CD4-positive, CD25-positive, alpha-beta regulatory T cell (primary cell): Measurements from ENCODE around the gene SDF4. TPM values are rescaled to one million over a fixed set of nuclear protein-coding genes. Genes with fewer than 3 reads are reported as not detected.
A peak's percentile ranks its signal among the peaks of the same experiment; 100 is the strongest.

Source experiments
- ATAC-seq, 2 donors: fragments of 150-1000 bp; cut with Tn5 transposase; one replicate each; pipeline ENCODE4 v1.10.0; 2021; ENCODE audit warnings: low read depth in 2 of 2, moderate number of reproducible peaks in 2 of 2, moderate library complexity in 1 of 2
- DNase-seq, 3 donors: peaks; one replicate each; pipeline versions ENCODE4 v3.0.0 to v3.0.0-alpha.2; 2012 to 2022; ENCODE audit warnings: mixed read lengths in 1 of 3
- H3K27ac ChIP-seq: one replicate; pipeline ENCODE4 v1.7.0; 2013; ENCODE audit warnings: mild to moderate bottlenecking, low read length; ENCODE audit not compliant: insufficient read depth, poor library complexity, severe bottlenecking
- H3K27me3 ChIP-seq: one replicate; pipeline ENCODE4 v1.7.0; 2013; ENCODE audit warnings: low read length; ENCODE audit not compliant: control insufficient read depth, insufficient read depth
- H3K36me3 ChIP-seq: one replicate; pipeline ENCODE4 v1.7.0; 2013; ENCODE audit warnings: mild to moderate bottlenecking, low read length, moderate library complexity; ENCODE audit not compliant: control insufficient read depth, insufficient read depth
- H3K4me1 ChIP-seq: 2 replicates; pipeline ENCODE4 v1.7.0; 2013; ENCODE audit warnings: mild to moderate bottlenecking, low read length; ENCODE audit not compliant: insufficient read depth, control insufficient read depth, poor library complexity, severe bottlenecking
- H3K4me3 ChIP-seq: one replicate; pipeline ENCODE4 v1.7.0; 2013; ENCODE audit warnings: low read depth, mild to moderate bottlenecking, low read length, moderate library complexity
- H3K9me3 ChIP-seq, 2 experiments: 1 replicate in 1 of 2; 2 replicates in 1 of 2; pipeline ENCODE4 v1.7.0; 2013; ENCODE audit warnings: low read length in 2 of 2, mild to moderate bottlenecking in 1 of 2, moderate library complexity in 1 of 2; ENCODE audit not compliant: control insufficient read depth in 2 of 2
- H3K27ac Mint-ChIP-seq, 3 donors: one replicate each; pipeline ENCODE4 v1.8.0; 2020 to 2022; ENCODE audit warnings: mild to moderate bottlenecking in 3 of 3, mixed read lengths in 3 of 3, moderate library complexity in 2 of 3
- H3K27me3 Mint-ChIP-seq: one replicate; pipeline ENCODE4 v1.8.0; 2022; ENCODE audit warnings: mild to moderate bottlenecking, mixed read lengths
- H3K36me3 Mint-ChIP-seq: one replicate; pipeline ENCODE4 v1.8.0; 2020; ENCODE audit warnings: mixed read lengths
- H3K4me1 Mint-ChIP-seq, 4 donors: one replicate each; pipeline ENCODE4 v1.8.0; 2020 to 2022; ENCODE audit warnings: mixed read lengths in 4 of 4, mild to moderate bottlenecking in 1 of 4
- H3K4me3 Mint-ChIP-seq, 4 donors: one replicate each; pipeline ENCODE4 v1.8.0; 2020 to 2022; ENCODE audit warnings: mild to moderate bottlenecking in 4 of 4, mixed read lengths in 4 of 4, moderate library complexity in 3 of 4
- H3K9me3 Mint-ChIP-seq, 7 donors: one replicate each; pipeline ENCODE4 v1.8.0; 2020 to 2022; ENCODE audit warnings: mixed read lengths in 7 of 7, mild to moderate bottlenecking in 3 of 7, moderate library complexity in 2 of 7
- polyA plus RNA-seq, 4 donors: library from polyadenylated mRNA; unstranded; fragments of 300-500 nt; fragmentation: Illumina TruSeq; gene quantifications; one replicate each; pipeline ENCODE4 v1.2.3, GENCODE V29; 2021
- total RNA-seq: library from RNA; stranded (reverse); gene quantifications from one replicate; pipeline ENCODE4 v1.2.3, GENCODE V29; 2022

Gene SDF4
- total and polyA plus RNA-seq, 5 donors from 2014 or later, result 70.3 to 165 (median 103) TPM

GRCh38 chr1:1239227-1239613 lies 7.4 kb upstream of the SDF4 start:
- H3K9me3 Mint-ChIP-seq, result no peaks in the 10 kb centered on the region
- peaks cover 3% of the 10 kb centered on the region for H3K36me3 Mint-ChIP-seq
- Histone ChIP-seq H3K4me3 (no peak overlapping the region), H3K27ac (no peak overlapping the region), H3K9me3 (no peaks in the 10 kb centered on the region), H3K27me3 (no peaks in the 10 kb centered on the region), H3K4me1 (no peaks in the 10 kb centered on the region), H3K36me3 (no peaks in the 10 kb centered on the region)
- no peak for ATAC-seq
- no peak overlapping the region for H3K4me3 Mint-ChIP-seq
- no peak overlapping the region for H3K27ac Mint-ChIP-seq
- peaks cover 0 to 9% (median under 1%) of the 10 kb centered on the region in 4 donors for H3K4me1 Mint-ChIP-seq
- no peak for DNase-seq
- H3K27me3 Mint-ChIP-seq, result no peaks in the 10 kb centered on the region

- Histone ChIP-seq H3K36me3 (no peaks in the 10 kb centered on the region), H3K9me3 (no peaks in the 10 kb centered on the region), H3K27me3 (no peaks in the 10 kb centered on the region), H3K4me3 (no peak overlapping the region), H3K4me1 (no peaks in the 10 kb centered on the region), H3K27ac (no peak overlapping the region)
- peaks cover 3% of the 10 kb centered on the region for H3K36me3 Mint-ChIP-seq
- peaks cover 0 to 14% (median 3%) of the 10 kb centered on the region in 4 donors for H3K4me1 Mint-ChIP-seq
- H3K9me3 Mint-ChIP-seq, result no peaks in the 10 kb centered on the region
- H3K27ac Mint-ChIP-seq, result no peak overlapping the region
- H3K27me3 Mint-ChIP-seq, result no peaks in the 10 kb centered on the region
- DNase-seq (no peak), ATAC-seq (no peak)
- no peak overlapping the region for H3K4me3 Mint-ChIP-seq
Measured at GRCh38 chr1:1238702-1239178, 6.9 kb upstream of the SDF4 start.

DNA sequence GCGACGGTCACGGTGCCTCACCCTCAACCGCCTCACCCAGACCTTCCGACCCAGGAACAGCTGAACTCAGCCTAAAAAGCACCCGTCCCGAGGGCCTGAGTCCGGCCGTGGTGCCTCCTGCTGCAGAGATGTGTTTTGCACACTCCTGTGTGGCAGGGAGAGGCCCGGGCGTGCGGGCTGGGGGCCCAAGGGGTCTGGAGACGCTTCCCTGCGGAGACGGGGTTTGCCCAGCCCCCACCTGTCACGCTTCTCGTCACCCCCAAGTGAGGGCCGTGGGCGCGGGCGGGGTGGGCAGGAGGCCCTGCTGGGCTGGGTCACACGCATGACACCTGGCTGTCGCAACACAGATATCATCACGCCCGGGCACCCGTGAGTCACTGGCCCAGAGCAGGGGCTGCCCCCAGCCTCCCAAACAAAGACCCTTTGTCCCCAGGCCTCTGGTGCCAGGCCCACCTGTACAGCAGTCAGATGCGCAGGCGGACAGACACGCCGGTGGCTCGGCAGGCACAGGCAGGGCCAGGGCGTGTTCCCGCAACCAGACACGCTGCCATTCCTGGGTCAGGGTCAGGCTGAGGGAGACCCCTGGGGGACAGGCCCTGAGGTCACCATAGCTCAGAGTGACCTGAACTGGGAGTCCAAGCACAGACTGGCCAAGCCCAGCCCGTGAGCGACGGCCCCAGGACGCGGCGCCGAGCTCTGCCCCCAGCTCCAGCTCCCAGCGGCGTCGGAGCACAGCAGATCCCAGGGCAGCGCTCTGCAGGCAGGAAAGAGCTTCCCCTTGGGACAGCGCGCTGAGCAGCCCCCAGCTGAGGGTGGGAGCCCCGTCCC lies 6.3 kb upstream of the SDF4 start:
- H3K27ac Mint-ChIP-seq, result no peak overlapping the region
- H3K36me3 ChIP-seq, result no peaks in the 10 kb centered on the region
- H3K9me3 Mint-ChIP-seq, result no peaks in the 10 kb centered on the region
- DNase-seq (no peak), ATAC-seq (no peak)
- H3K27me3 ChIP-seq, result no peaks in the 10 kb centered on the region
- peaks cover 3% of the 10 kb centered on the region for H3K36me3 Mint-ChIP-seq
- no peak overlapping the region for H3K4me3 Mint-ChIP-seq
- H3K27me3 Mint-ChIP-seq, result no peaks in the 10 kb centered on the region
- no peak overlapping the region for H3K27ac ChIP-seq
- H3K4me1 ChIP-seq, result peaks cover 3% of the 10 kb centered on the region
- H3K4me3 ChIP-seq, result no peak overlapping the region
- H3K4me1 Mint-ChIP-seq, result peaks cover 0 to 18% (median 7%) of the 10 kb centered on the region in 4 donors
- H3K9me3 ChIP-seq, result no peaks in the 10 kb centered on the region

GRCh38 chr1:1236945-1237873 lies 5.4 kb upstream of the SDF4 start:
- Histone ChIP-seq H3K27me3 (no peaks in the 10 kb centered on the region), H3K27ac (no peak overlapping the region), H3K4me3 (no peak overlapping the region), H3K9me3 (no peaks in the 10 kb centered on the region), H3K4me1 (peaks cover 8% of the 10 kb centered on the region), H3K36me3 (no peaks in the 10 kb centered on the region)
- DNase-seq (no peak), ATAC-seq (no peak)
- Mint-ChIP-seq H3K4me1 (peaks cover 0 to 18% (median 7%) of the 10 kb centered on the region in 4 donors), H3K4me3 (no peak overlapping the region), H3K27me3 (no peaks in the 10 kb centered on the region), H3K36me3 (peaks cover 3% of the 10 kb centered on the region), H3K27ac (no peak overlapping the region), H3K9me3 (no peaks in the 10 kb centered on the region)

GRCh38 chr1:1236176-1236763 lies 4.5 kb upstream of the SDF4 start:
- H3K27me3 Mint-ChIP-seq, result no peaks in the 10 kb centered on the region
- H3K9me3 ChIP-seq, result no peaks in the 10 kb centered on the region
- H3K36me3 Mint-ChIP-seq, result peaks cover 3% of the 10 kb centered on the region
- DNase-seq, result no peak
- no peaks in the 10 kb centered on the region for H3K9me3 Mint-ChIP-seq
- no peak for ATAC-seq
- H3K4me3 Mint-ChIP-seq, result no peak overlapping the region
- no peak overlapping the region for H3K4me3 ChIP-seq
- no peak overlapping the region for H3K27ac Mint-ChIP-seq
- H3K27ac ChIP-seq, result no peak overlapping the region
- no peaks in the 10 kb centered on the region for H3K27me3 ChIP-seq
- H3K36me3 ChIP-seq, result no peaks in the 10 kb centered on the region
- H3K4me1 ChIP-seq, result peaks cover 8% of the 10 kb centered on the region
- H3K4me1 Mint-ChIP-seq, result peaks cover 0 to 19% (median 8%) of the 10 kb centered on the region in 4 donors

DNA sequence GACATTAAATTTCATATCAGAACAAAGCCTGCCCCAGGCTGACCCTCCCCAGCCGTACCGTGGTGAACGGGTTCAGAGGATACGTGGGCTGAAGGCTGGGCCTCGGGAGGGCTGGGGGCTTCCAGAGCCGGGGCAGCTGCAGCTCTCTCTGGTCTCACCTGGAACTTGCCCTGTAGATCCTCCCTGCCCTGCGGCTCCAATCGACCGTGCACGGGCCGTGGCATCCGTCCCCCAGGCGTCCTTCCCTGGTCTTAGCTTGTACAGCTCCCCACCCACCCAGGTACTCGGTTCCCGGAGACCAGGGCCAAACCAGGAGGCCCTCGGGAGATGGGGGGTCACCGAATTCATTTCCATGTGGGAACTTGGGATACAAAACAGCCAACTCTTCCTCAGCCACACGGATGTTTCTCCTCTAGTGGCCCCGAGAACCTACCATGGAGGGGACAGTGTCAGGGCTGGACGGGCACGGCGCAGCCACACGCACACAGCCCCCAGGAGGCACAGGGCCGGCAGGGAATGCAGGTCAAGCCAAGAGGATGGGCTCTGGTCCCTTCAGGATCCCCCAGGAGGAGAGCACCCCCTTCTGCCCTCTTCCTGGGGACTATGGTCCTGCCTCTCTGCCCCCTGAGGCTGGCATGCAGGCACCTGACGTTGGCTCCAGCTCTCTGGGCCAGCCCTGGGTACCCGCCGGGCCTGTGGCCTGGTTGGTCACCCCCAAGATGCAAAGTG lies 3.4 kb upstream of the SDF4 start:
- DNase-seq (no peak), ATAC-seq (no peak)
- H3K4me1 Mint-ChIP-seq, result peaks cover 0 to 30% (median 13%) of the 10 kb centered on the region in 4 donors
- Histone ChIP-seq H3K36me3 (no peaks in the 10 kb centered on the region), H3K27ac (no peak overlapping the region), H3K9me3 (no peaks in the 10 kb centered on the region), H3K27me3 (no peaks in the 10 kb centered on the region), H3K4me3 (no peak overlapping the region), H3K4me1 (peaks cover 17% of the 10 kb centered on the region)
- H3K36me3 Mint-ChIP-seq, result peaks cover 3% of the 10 kb centered on the region
- H3K4me3 Mint-ChIP-seq, result peak overlapping the region; percentile 64 to 85 (median 74)
- peak overlapping the region in 1 of 3 donors; percentile 63 for H3K27ac Mint-ChIP-seq
- H3K9me3 Mint-ChIP-seq, result no peaks in the 10 kb centered on the region
- no peaks in the 10 kb centered on the region for H3K27me3 Mint-ChIP-seq

DNA sequence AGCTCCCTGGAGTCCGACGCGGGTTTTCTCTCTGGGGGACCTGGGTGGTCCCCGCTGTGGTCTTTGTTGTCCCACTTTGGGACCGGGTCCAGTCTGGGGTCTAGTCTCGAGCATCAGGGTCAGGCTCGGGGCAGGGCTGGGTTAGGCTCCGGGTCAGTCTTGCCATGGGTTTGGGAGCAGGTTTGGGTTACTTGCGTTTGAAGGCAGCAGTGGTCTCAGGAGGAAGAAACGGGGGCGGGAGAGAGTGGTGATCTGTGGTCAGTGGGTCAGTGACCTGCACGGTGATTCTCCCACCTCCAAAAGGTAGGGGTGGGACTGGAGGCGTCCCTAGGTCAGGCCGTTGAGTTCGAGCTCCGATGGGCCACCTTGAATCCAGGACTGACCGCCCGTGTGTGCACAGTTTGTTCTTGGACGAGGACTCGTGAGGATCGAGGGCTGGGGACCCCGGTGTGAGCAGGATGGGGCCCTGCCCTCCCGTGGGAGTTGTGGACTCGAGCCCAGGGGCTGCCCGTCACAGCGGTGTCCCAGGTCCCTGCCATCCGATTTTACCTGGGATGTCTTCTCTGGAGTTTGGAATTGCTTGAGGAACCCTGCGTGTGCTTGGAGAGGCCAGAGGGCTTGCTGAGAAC lies 2.5 kb upstream of the SDF4 start:
- peaks cover 25% of the 10 kb centered on the region for H3K4me1 ChIP-seq
- peaks cover 0 to 38% (median 15%) of the 10 kb centered on the region in 4 donors for H3K4me1 Mint-ChIP-seq
- peaks cover 3% of the 10 kb centered on the region for H3K36me3 Mint-ChIP-seq
- no peak for ATAC-seq
- H3K4me3 Mint-ChIP-seq, result peak overlapping the region; percentile 64 to 85 (median 74)
- peak overlapping the region in 2 of 3 donors; percentile 63 to 85 for H3K27ac Mint-ChIP-seq
- no peaks in the 10 kb centered on the region for H3K27me3 Mint-ChIP-seq
- H3K27ac ChIP-seq, result no peak overlapping the region
- no peak for DNase-seq
- no peaks in the 10 kb centered on the region for H3K9me3 Mint-ChIP-seq
- H3K9me3 ChIP-seq, result no peaks in the 10 kb centered on the region
- H3K36me3 ChIP-seq, result no peaks in the 10 kb centered on the region
- H3K4me3 ChIP-seq, result no peak overlapping the region
- no peaks in the 10 kb centered on the region for H3K27me3 ChIP-seq
